ENCODE data around the gene TNN. TPM values are rescaled to one million over a fixed set of nuclear protein-coding genes. Genes with fewer than 3 reads are reported as not detected.

TNN gene
- total RNA-seq, 6 experiments from 2014 or later = 0.18 to 0.67 (median 0.41) TPM

DNA sequence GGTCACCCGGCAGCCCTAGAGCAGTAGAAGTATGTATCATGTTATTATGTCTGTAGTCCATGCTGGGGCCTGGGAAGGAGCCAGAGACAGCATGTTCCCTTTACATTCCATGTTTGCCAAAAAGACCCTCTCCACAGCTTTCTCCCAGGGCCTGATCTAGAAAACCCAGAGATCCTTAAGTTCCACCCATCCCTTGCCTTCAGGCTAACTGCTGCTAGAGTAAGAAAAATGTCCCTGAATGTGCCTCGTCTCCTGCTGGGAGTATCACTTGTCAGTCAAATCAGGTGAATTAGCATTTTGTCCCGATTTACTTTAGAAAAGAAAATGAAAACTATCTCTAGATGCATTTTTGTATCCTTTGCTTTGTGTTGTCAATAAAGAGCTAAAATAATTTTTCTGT lies 31.2 kb upstream of the TNN start:
- no peaks in the 10 kb centered on the region for H3K27me3 ChIP-seq
- no peak overlapping the region for H3K4me3 ChIP-seq
- H3K4me1 ChIP-seq = no peaks in the 10 kb centered on the region
- WGBS (ENCODE audit: insufficient coverage, low coverage, low lambda C conversion rate, missing lambda C conversion rate) = 68% methylated on average over 3 of the region's 3 CpGs
- H3K27ac ChIP-seq = no peak overlapping the region
- no peaks in the 10 kb centered on the region for H3K9me3 ChIP-seq
- intact Hi-C loops (cut with DNase I) = loop anchor here (10.0 kb wide), 3 partner anchors 88 to 288 kb away; no protein-coding TSS in a partner anchor
- DNase-seq (no peak), ATAC-seq (no peak)
- H3K36me3 ChIP-seq = no peaks in the 10 kb centered on the region
- no peak for TF ChIP-seq POLR2A (IDR thresholded peaks at IDR 0.05)
- TF ChIP-seq, protein P1, sequence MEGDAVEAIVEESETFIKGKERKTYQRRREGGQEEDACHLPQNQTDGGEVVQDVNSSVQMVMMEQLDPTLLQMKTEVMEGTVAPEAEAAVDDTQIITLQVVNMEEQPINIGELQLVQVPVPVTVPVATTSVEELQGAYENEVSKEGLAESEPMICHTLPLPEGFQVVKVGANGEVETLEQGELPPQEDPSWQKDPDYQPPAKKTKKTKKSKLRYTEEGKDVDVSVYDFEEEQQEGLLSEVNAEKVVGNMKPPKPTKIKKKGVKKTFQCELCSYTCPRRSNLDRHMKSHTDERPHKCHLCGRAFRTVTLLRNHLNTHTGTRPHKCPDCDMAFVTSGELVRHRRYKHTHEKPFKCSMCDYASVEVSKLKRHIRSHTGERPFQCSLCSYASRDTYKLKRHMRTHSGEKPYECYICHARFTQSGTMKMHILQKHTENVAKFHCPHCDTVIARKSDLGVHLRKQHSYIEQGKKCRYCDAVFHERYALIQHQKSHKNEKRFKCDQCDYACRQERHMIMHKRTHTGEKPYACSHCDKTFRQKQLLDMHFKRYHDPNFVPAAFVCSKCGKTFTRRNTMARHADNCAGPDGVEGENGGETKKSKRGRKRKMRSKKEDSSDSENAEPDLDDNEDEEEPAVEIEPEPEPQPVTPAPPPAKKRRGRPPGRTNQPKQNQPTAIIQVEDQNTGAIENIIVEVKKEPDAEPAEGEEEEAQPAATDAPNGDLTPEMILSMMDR (IDR thresholded peaks at IDR 0.05) = no peak

DNA sequence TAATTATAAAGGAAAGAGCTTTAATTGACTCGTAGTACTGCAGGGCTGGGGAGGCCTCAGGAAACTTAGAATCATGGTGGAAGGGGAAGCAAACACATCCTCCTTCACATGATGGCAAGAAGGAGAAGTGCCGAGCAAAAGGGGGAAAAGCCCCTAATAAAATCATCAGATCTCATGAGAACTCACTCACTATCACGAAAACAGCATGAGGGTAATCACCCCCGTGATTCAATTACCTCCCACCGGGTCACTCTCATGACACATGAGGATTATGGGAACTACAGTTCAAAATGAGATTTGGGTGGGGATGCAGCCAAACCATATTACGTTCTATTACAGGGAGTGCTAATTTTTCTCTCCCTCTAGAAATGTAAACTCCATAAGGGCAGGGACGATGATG lies 30.2 kb upstream of the TNN start:
- Histone ChIP-seq H3K27me3 (no peaks in the 10 kb centered on the region), H3K36me3 (no peaks in the 10 kb centered on the region), H3K9me3 (no peaks in the 10 kb centered on the region), H3K4me3 (no peak overlapping the region), H3K27ac (no peak overlapping the region), H3K4me1 (no peaks in the 10 kb centered on the region)
- intact Hi-C loops (cut with DNase I) = loop anchor here (10.0 kb wide), 3 partner anchors 87 to 287 kb away; no protein-coding TSS in a partner anchor
- ATAC-seq (no peak), DNase-seq (no peak)
- 49% methylated on average over 7 of the region's 7 CpGs for WGBS (ENCODE audit: insufficient coverage, low coverage, low lambda C conversion rate, missing lambda C conversion rate)
- TF ChIP-seq, protein P1 (IDR thresholded peaks at IDR 0.05) = no peak
- TF ChIP-seq POLR2A (IDR thresholded peaks at IDR 0.05) = no peak

DNA sequence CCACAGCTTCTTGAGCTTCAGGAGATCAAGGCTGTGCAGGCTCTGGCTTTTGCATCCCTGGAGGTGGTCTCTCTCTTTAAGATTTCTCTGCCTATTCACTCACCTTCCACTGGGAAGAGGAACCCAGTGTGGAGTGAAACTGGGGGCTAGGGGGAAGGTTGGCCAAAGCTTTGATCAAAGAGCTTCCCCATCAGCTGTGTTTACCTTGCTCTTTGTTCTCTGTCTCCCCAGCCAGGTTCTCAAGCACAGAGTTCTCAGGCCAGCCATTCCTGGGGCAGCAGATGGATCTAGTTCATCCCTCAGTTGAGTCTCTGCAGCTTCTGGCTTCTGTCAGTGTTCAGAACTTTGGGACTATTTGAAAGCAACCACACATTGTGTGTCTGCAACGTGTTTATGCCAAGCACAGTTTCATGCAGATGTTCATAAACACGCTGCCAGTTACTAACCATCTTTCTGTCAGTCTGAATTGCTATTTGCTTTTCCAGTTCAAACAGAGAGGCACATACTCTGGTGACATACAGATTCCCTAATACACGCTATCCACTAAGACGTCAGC lies 27.2 kb upstream of the TNN start:
- Histone ChIP-seq H3K9me3 (no peaks in the 10 kb centered on the region), H3K36me3 (no peaks in the 10 kb centered on the region), H3K27me3 (no peaks in the 10 kb centered on the region), H3K4me3 (no peak overlapping the region), H3K4me1 (no peaks in the 10 kb centered on the region), H3K27ac (no peak overlapping the region)
- intact Hi-C loops (cut with DNase I) = no loop called here
- TF ChIP-seq POLR2A (IDR thresholded peaks at IDR 0.05) = no peak
- TF ChIP-seq, protein P1 (IDR thresholded peaks at IDR 0.05) = no peak
- no peak for DNase-seq
- ATAC-seq = no peak
- WGBS (ENCODE audit: insufficient coverage, low coverage, low lambda C conversion rate, missing lambda C conversion rate) = 46% methylated on average over 4 of the region's 4 CpGs

DNA sequence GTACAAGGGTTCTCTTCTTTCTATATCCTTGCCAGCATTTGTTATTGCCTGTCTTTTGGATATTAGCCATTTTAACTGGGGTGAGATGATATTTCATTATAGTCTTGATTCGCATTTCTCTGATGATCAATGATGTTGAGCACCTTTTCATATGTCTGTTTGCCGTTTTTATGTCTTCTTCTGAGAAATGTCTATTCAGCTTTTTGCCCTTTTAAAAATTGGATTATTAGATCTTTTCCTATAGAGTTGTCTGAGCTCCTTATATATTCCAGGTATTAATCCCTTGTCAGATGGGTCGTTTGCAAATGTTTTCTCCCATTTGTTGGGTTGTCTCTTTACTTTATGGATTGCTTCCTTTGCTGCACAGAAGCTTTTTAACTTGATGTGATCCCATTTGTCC lies 25.0 kb upstream of the TNN start:
- no peaks in the 10 kb centered on the region for H3K9me3 ChIP-seq
- TF ChIP-seq, protein P1 (IDR thresholded peaks at IDR 0.05) = no peak
- TF ChIP-seq POLR2A (IDR thresholded peaks at IDR 0.05) = no peak
- H3K4me3 ChIP-seq = no peak overlapping the region
- ATAC-seq = no peak
- intact Hi-C loops (cut with DNase I) = no loop called here
- 35% methylated on average over 3 of the region's 3 CpGs for WGBS (ENCODE audit: insufficient coverage, low coverage, low lambda C conversion rate, missing lambda C conversion rate)
- no peaks in the 10 kb centered on the region for H3K4me1 ChIP-seq
- no peak for DNase-seq
- no peak overlapping the region for H3K27ac ChIP-seq
- no peaks in the 10 kb centered on the region for H3K27me3 ChIP-seq
- no peaks in the 10 kb centered on the region for H3K36me3 ChIP-seq
